Spleen (tissue), 11 donors: ENCODE measurements around the gene TDRD1. TPM values are rescaled to one million over a fixed set of nuclear protein-coding genes. Genes with fewer than 3 reads are reported as not detected.

ENCODE experiments used
- DNase-seq: peaks from one replicate; pipeline ENCODE4 v3.0.0-alpha.2; 2020
- H3K27ac ChIP-seq, 8 donors: fragments of 200-600 bp; sonication (generic) in 7 of 8; 1 replicate in 4 of 8; 2 replicates in 4 of 8; pipeline versions ENCODE4 v1.5.0 to v1.8.0; 2016 to 2021; ENCODE audit warnings: inconsistent platforms in 4 of 8, mild to moderate bottlenecking in 4 of 8, moderate library complexity in 1 of 8
- H3K27me3 ChIP-seq, 7 donors: fragments of 200-600 bp; sonication (generic) in 6 of 7; replicated peaks in 1 of 7; 1 replicate in 4 of 7; 2 replicates in 3 of 7; pipeline versions ENCODE4 v1.5.0 to v1.8.0; 2016 to 2021; ENCODE audit warnings: inconsistent platforms in 3 of 7, mild to moderate bottlenecking in 1 of 7
- H3K36me3 ChIP-seq, 6 donors: fragments of 200-600 bp; sonication (generic) in 5 of 6; 1 replicate in 4 of 6; 2 replicates in 2 of 6; pipeline versions ENCODE4 v1.5.0 to v1.8.0; 2016 to 2021; ENCODE audit warnings: inconsistent platforms in 2 of 6
- H3K4me1 ChIP-seq, 6 donors: fragments of 200-600 bp; sonication (generic) in 5 of 6; 1 replicate in 3 of 6; 2 replicates in 3 of 6; pipeline versions ENCODE4 v1.5.0 to v1.8.0; 2016 to 2021; ENCODE audit warnings: inconsistent platforms in 3 of 6
- H3K4me3 ChIP-seq, 8 donors: fragments of 200-600 bp; sonication (generic) in 7 of 8; 1 replicate in 4 of 8; 2 replicates in 4 of 8; pipeline versions ENCODE4 v1.5.0 to v1.8.0; 2016 to 2021; ENCODE audit warnings: inconsistent platforms in 4 of 8, mild to moderate bottlenecking in 4 of 8, moderate library complexity in 2 of 8
- H3K9me3 ChIP-seq, 8 donors: fragments of 200-600 bp; sonication (generic) in 7 of 8; 1 replicate in 4 of 8; 2 replicates in 4 of 8; pipeline versions ENCODE4 v1.5.0 to v1.8.0; 2016 to 2021; ENCODE audit warnings: inconsistent platforms in 4 of 8
- POLR2A ChIP-seq, 3 donors: fragments of 450-650 bp; IDR thresholded peaks; one replicate each; pipeline ENCODE4 v1.5.1; 2017; ENCODE audit warnings: antibody characterized with exemption in 3 of 3, mild to moderate bottlenecking in 1 of 3
- POLR2AphosphoS5 ChIP-seq, 3 donors: sonication (generic); formaldehyde crosslinking; IDR thresholded peaks; one replicate each; pipeline ENCODE4 v1.5.1; 2017; ENCODE audit warnings: antibody characterized with exemption in 3 of 3
- WGBS, 5 donors: extraction: QIAGEN DNeasy Blood & Tissue Kit in 3 of 5; methylation state at CpG; one replicate each; pipeline versions ENCODE4 v1.1.5 to v1.1.7; 2013 to 2018; 5-methylcytosine and 5-hydroxymethylcytosine counted together
- intact Hi-C: fragments of 100-400 bp; cut with DNase I; formaldehyde crosslinking; loops from one replicate; pipeline ENCODE4 v1.15.0; 2023; ENCODE audit warnings: low total_unique reads
- polyA plus RNA-seq, 3 donors: library from polyadenylated mRNA; stranded (reverse); fragments of 200-250 nt; gene quantifications; one replicate each; pipeline ENCODE4 v1.2.1, GENCODE V29; 2013
- total RNA-seq, 7 donors: library from RNA; depleted of rRNA in 3 of 7; stranded (reverse); fragments of >200 nt in 3 of 7; fragmentation: NEBNext Ultra II Directional in 4 of 7; extraction: Animal tissue kit (Norgen Biotek cat#: 25700) in 4 of 7; gene quantifications; one replicate each; pipeline versions ENCODE4 v1.1.0 to v1.2.1, GENCODE V29; 2016 to 2021
- TF ChIP-seq, protein P1 (sequence below), 11 experiments: fragments of 200-600 bp in 7 of 11; fragments of 450-650 bp in 4 of 11; sonication (generic) in 4 of 11; IDR thresholded peaks in 8 of 11; conservative IDR thresholded peaks in 3 of 11; 1 replicate in 7 of 11; 2 replicates in 4 of 11; pipeline versions ENCODE4 v1.4.0 to v1.8.0; 2016 to 2021; ENCODE audit warnings: antibody characterized with exemption in 11 of 11, inconsistent platforms in 4 of 11, mild to moderate bottlenecking in 1 of 11
- donor health status: healthy with polysubstance abuse.
- donor health status: DM: no; HTN: no; CAD: no; lungs with moderate emphysema.
- donor health status: DM: no; HTN: no; CAD: no.
- donor health status: Bipolar disorder and iron deficiency.
- donor health status: healthy.
- donor health status: DM: no; HTN: no; CAD: no.
- donor health status: DM: yes; HTN: yes; CAD: no.

The TDRD1 gene
- total and polyA plus RNA-seq, 10 donors = 0.02 to 3.9 (median 0.92) TPM

- Histone ChIP-seq H3K9me3 (peaks cover 0 to 15% (median 10%) of the 10 kb centered on the region in 8 donors), H3K27ac (peak overlapping the region in 7 of 8 donors; percentile 89 to 97 (median 95)), H3K36me3 (peaks cover 0 to 14% (median 0%) of the 10 kb centered on the region in 6 donors), H3K4me3 (peak overlapping the region; percentile 64 to 89 (median 77)), H3K27me3 (no peaks in the 10 kb centered on the region), H3K4me1 (peaks cover 8 to 50% (median 29%) of the 10 kb centered on the region in 6 donors)
- intact Hi-C loops = no loop called here
- 60 to 79% (median 67%) methylated on average over 1 of the region's 1 CpG for WGBS, 5 donors
- TF ChIP-seq, protein P1, sequence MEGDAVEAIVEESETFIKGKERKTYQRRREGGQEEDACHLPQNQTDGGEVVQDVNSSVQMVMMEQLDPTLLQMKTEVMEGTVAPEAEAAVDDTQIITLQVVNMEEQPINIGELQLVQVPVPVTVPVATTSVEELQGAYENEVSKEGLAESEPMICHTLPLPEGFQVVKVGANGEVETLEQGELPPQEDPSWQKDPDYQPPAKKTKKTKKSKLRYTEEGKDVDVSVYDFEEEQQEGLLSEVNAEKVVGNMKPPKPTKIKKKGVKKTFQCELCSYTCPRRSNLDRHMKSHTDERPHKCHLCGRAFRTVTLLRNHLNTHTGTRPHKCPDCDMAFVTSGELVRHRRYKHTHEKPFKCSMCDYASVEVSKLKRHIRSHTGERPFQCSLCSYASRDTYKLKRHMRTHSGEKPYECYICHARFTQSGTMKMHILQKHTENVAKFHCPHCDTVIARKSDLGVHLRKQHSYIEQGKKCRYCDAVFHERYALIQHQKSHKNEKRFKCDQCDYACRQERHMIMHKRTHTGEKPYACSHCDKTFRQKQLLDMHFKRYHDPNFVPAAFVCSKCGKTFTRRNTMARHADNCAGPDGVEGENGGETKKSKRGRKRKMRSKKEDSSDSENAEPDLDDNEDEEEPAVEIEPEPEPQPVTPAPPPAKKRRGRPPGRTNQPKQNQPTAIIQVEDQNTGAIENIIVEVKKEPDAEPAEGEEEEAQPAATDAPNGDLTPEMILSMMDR (IDR thresholded peaks at IDR 0.05 in 8 of 11, conservative IDR thresholded peaks at IDR 0.05 in 3 of 11) = no peak
- TF ChIP-seq POLR2AphosphoS5 (IDR thresholded peaks at IDR 0.05) = no peak
- TF ChIP-seq POLR2A (IDR thresholded peaks at IDR 0.05) = no peak
- no peak for DNase-seq
These were observed 6.9 kb upstream of the TDRD1 start for GRCh38 chr10:114172216-114172615.

DNA sequence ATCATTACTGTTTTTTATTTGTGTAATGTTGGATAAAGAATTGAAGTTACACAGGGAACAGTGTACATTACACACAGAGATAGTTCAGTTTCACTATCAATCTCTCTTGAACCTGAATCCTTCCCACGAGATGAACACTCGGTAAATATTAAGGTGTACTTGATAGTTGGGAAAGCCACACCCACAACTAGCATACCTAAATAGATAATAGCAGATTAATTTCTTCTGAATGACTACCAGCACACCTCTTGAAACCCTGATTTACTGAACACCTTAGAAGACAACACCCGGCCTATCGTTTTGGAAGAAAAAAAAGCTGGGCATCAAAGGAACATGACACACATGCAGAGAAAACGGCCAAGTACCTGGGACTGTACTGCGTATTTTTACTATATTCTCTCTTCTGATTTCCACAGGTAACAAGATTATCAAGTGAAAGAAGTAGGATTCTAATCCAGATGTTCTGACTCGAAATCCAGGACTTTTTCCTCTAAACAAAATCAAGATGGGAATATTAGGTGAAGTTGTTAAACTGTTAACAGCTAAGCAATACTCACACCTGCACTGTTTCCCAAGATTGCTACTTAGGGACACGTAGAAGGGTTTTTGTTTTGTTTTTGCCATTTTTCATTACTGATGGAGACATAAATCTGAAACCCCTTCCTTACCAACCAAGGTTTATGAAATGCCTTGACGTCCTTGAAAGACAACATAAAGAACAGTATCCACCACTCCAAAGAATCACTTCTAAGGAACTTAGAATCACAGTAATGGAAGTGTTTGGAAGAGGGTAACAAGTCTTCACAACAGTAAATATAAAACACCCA is 6.2 kb upstream of the TDRD1 start:
- WGBS, 5 donors = 30 to 42% (median 34%) methylated on average over 9 of the region's 9 CpGs
- Histone ChIP-seq H3K4me1 (peaks cover 8 to 50% (median 29%) of the 10 kb centered on the region in 6 donors), H3K4me3 (peak overlapping the region; percentile 64 to 89 (median 77)), H3K9me3 (peaks cover 0 to 15% (median 10%) of the 10 kb centered on the region in 8 donors), H3K27me3 (no peaks in the 10 kb centered on the region), H3K36me3 (peaks cover 0 to 6% (median 0%) of the 10 kb centered on the region in 6 donors), H3K27ac (peak overlapping the region; percentile 89 to 97 (median 95))
- intact Hi-C loops = no loop called here
- TF ChIP-seq POLR2AphosphoS5 (IDR thresholded peaks at IDR 0.05) (no peak), POLR2A (IDR thresholded peaks at IDR 0.05) (no peak)
- TF ChIP-seq, protein P1 (IDR thresholded peaks at IDR 0.05 in 8 of 11, conservative IDR thresholded peaks at IDR 0.05 in 3 of 11) = no peak
- DNase-seq = no peak

DNA sequence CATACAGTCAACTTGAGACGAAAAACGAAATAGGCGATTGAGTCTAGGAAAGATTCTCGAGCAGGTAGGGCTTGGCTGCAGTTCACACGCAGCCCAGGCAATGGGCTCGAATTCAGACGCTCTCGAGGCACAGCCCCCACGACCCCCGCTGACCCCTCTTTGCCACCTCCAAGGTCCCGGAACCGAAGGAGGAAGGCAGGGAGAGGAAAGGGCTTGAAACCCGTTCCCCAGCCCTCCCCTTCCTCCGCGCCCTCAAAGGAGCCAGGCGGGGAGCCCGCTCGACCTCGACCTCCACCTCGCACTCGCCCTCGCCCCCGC is 5.6 kb upstream of the TDRD1 start:
- no peak for TF ChIP-seq POLR2AphosphoS5 (IDR thresholded peaks at IDR 0.05)
- TF ChIP-seq POLR2A (IDR thresholded peaks at IDR 0.05) = no peak
- TF ChIP-seq, protein P1 (IDR thresholded peaks at IDR 0.05 in 8 of 11, conservative IDR thresholded peaks at IDR 0.05 in 3 of 11) = no peak
- no peaks in the 10 kb centered on the region for H3K27me3 ChIP-seq
- peaks cover 0 to 10% (median 7%) of the 10 kb centered on the region in 8 donors for H3K9me3 ChIP-seq
- no peak for DNase-seq
- H3K36me3 ChIP-seq = peaks cover 0 to 5% (median 0%) of the 10 kb centered on the region in 6 donors
- H3K4me1 ChIP-seq = peaks cover 8 to 50% (median 29%) of the 10 kb centered on the region in 6 donors
- H3K4me3 ChIP-seq = peak overlapping the region; percentile 64 to 89 (median 77)
- peak overlapping the region; percentile 89 to 97 (median 95) for H3K27ac ChIP-seq
- 0 to 2% (median 1%) methylated on average over 11 to 23 of the region's 23 CpGs for WGBS, 5 donors
- intact Hi-C loops = no loop called here
